Caco-2 (cell line): Measurements from ENCODE around the gene SLC5A10. TPM values are rescaled to one million over a fixed set of nuclear protein-coding genes. Genes with fewer than 3 reads are reported as not detected.

Experiments used
- BruUV-seq: library from RNA; stranded (reverse); fragments of 400-500 nt; replicated peaks from 2 replicates; lab custom pipeline; 2021; lab: Mats Ljungman, UMichigan
- CTCF ChIA-PET: fragments of 300-600 bp; sonication (Branson Sonifier 250); formaldehyde crosslinking; loops from one replicate; lab custom pipeline; 2022; ENCODE audit warnings: antibody characterized with exemption; lab: Charles Lee
- POLR2A ChIA-PET: fragments of 300-600 bp; sonication (Branson Sonifier 250); formaldehyde crosslinking; loops from one replicate; lab custom pipeline; 2022; ENCODE audit warnings: antibody characterized with exemption; lab: Charles Lee
- DNase-seq, 2 experiments: peaks; one replicate each; pipeline versions ENCODE4 v3.0.0 to v3.0.0-alpha.2; 2020 to 2022
- H3K27me3 ChIP-seq: replicated peaks from 2 replicates; pipeline ENCODE4 v1.6.0; 2011; ENCODE audit warnings: low read length; ENCODE audit not compliant: control insufficient read depth, insufficient read depth
- H3K36me3 ChIP-seq: 2 replicates; pipeline ENCODE4 v1.5.1; 2011; ENCODE audit warnings: low read length; ENCODE audit not compliant: control insufficient read depth, insufficient read depth
- H3K4me1 ChIP-seq: fragments of 250-450 bp; sonication (Bioruptor Pico); 2 replicates; pipeline ENCODE4 v1.5.1; 2020; ENCODE audit warnings: mild to moderate bottlenecking
- H3K4me3 ChIP-seq: 2 replicates; pipeline ENCODE4 v1.5.1; 2011; ENCODE audit warnings: low read depth, mild to moderate bottlenecking, control low read depth, low read length
- H3K9me3 ChIP-seq: fragments of 250-450 bp; sonication (Bioruptor Pico); 2 replicates; pipeline ENCODE4 v1.5.1; 2020; ENCODE audit warnings: mild to moderate bottlenecking, moderate library complexity
- H3K27ac Mint-ChIP-seq: one replicate; pipeline ENCODE4 v1.8.0; 2022; ENCODE audit warnings: mixed read lengths; ENCODE audit not compliant: unreplicated experiment
- H3K27me3 Mint-ChIP-seq: one replicate; pipeline ENCODE4 v1.8.0; 2022; ENCODE audit warnings: mixed read lengths; ENCODE audit not compliant: insufficient read depth, unreplicated experiment
- H3K36me3 Mint-ChIP-seq: one replicate; pipeline ENCODE4 v1.8.0; 2022; ENCODE audit warnings: mild to moderate bottlenecking, mixed read lengths; ENCODE audit not compliant: insufficient read depth, unreplicated experiment
- H3K4me1 Mint-ChIP-seq: one replicate; pipeline ENCODE4 v1.8.0; 2022; ENCODE audit warnings: low read depth, mixed read lengths; ENCODE audit not compliant: unreplicated experiment
- H3K4me3 Mint-ChIP-seq: one replicate; pipeline ENCODE4 v1.8.0; 2022; ENCODE audit warnings: mild to moderate bottlenecking, moderate library complexity, mixed read lengths; ENCODE audit not compliant: unreplicated experiment
- H3K9me3 Mint-ChIP-seq: one replicate; pipeline ENCODE4 v1.8.0; 2022; ENCODE audit warnings: mixed read lengths; ENCODE audit not compliant: unreplicated experiment
- intact Hi-C: fragments of 100-400 bp; cut with micrococcal nuclease; formaldehyde crosslinking; loops from one replicate; pipeline ENCODE4 v1.10.0; 2022; ENCODE audit not compliant: unreplicated experiment
- total RNA-seq: library from RNA; stranded (reverse); gene quantifications from 2 replicates; pipeline ENCODE4 v1.2.3, GENCODE V29; 2022
- TF ChIP-seq, protein P1 (sequence below), 2 experiments: fragments of 200-600 bp in 1 of 2; IDR thresholded peaks; 1 replicate in 1 of 2; 2 replicates in 1 of 2; pipeline versions ENCODE4 v1.5.1 to v1.8.0; 2011 to 2022; ENCODE audit warnings: antibody characterized with exemption in 1 of 2, control low read depth in 1 of 2, inconsistent platforms in 1 of 2, low read depth in 1 of 2, low read length in 1 of 2, mild to moderate bottlenecking in 1 of 2, moderate library complexity in 1 of 2; ENCODE audit not compliant: insufficient read depth in 1 of 2, severe bottlenecking in 1 of 2, unreplicated experiment in 1 of 2

SLC5A10 gene
- total RNA-seq, 1 experiment from 2014 or later: 0.27 TPM

DNA sequence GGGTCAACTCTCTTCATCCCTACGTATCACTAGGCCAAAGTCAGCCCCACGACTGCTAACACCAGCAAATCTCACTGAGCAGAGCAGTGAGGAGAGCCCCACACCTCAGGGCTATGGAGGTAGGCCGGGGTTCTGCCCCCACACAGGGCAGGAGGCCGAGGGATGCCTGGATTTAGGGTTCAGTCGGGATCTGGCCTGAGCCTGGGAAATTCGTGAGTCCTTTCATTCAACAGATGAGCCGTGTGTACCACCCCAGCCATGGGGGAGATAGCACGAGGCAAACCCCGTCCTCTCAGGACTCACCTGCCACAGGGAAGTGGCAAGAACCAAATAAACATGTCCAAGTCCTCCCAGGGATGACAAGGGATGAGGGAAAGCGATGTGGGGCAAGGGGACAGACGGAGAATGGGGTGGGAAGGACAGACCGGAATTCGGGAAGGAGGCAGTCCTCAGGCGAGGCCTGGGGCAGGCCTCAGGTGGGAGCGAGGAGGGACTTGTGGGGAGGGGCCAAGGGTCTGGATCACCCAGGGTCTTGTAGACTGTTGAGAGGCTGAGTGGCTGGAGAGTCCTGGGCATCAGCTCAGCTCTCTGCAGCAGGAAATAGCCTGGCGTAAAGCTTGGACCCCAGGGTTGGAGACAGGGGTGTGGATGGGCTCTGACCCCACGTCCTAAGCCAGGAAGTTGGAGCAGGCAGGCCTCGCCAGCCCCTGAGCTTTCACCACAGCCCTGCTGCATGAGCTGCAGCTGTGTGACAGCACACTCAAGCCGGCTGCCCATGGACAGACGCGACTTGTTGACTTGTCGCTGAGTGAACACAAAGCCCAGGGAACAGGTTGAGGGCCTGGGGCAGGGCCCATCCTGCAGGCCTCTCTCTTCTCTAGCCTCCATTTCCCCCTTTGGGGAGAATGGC is 60.5 kb downstream of the SLC5A10 start:
- H3K9me3 Mint-ChIP-seq: no peaks in the 10 kb centered on the region
- Histone ChIP-seq H3K4me3 (no peak overlapping the region), H3K27me3 (no peaks in the 10 kb centered on the region), H3K36me3 (no peaks in the 10 kb centered on the region), H3K4me1 (no peaks in the 10 kb centered on the region), H3K9me3 (no peaks in the 10 kb centered on the region)
- POLR2A ChIA-PET: no interaction called here
- CTCF ChIA-PET: no interaction called here
- DNase-seq: no peak
- H3K4me1 Mint-ChIP-seq: no peaks in the 10 kb centered on the region
- no peak overlapping the region for H3K27ac Mint-ChIP-seq
- BruUV-seq: no TSS peak
- intact Hi-C loops: no loop called here
- no peaks in the 10 kb centered on the region for H3K27me3 Mint-ChIP-seq
- H3K36me3 Mint-ChIP-seq: no peaks in the 10 kb centered on the region
- TF ChIP-seq, protein P1, sequence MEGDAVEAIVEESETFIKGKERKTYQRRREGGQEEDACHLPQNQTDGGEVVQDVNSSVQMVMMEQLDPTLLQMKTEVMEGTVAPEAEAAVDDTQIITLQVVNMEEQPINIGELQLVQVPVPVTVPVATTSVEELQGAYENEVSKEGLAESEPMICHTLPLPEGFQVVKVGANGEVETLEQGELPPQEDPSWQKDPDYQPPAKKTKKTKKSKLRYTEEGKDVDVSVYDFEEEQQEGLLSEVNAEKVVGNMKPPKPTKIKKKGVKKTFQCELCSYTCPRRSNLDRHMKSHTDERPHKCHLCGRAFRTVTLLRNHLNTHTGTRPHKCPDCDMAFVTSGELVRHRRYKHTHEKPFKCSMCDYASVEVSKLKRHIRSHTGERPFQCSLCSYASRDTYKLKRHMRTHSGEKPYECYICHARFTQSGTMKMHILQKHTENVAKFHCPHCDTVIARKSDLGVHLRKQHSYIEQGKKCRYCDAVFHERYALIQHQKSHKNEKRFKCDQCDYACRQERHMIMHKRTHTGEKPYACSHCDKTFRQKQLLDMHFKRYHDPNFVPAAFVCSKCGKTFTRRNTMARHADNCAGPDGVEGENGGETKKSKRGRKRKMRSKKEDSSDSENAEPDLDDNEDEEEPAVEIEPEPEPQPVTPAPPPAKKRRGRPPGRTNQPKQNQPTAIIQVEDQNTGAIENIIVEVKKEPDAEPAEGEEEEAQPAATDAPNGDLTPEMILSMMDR (IDR thresholded peaks at IDR 0.05; ENCODE audit: insufficient read depth in 1 of 2, low read depth in 1 of 2, low read length in 1 of 2, severe bottlenecking in 1 of 2, unreplicated experiment in 1 of 2): no peak
- H3K4me3 Mint-ChIP-seq: no peak overlapping the region

DNA sequence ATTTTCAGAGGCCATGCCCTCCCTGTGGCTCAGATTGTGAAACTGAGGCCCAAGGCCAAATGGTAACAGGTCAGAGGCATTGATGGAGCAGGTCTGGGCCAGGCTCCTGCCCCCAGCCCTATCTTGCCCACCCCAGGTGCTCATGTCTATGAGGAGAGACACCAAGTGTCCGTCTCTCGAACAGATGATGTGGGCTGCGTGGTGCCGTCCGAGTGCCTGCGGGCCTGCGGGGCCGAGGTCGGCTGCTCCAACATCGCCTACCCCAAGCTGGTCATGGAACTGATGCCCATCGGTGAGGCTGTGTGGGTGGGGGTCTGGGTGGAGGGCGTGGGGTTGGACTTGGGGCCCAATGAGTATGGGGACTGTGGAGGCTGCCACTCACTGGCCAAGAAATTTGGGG is 61.3 kb downstream of the SLC5A10 start:
- DNase-seq: no peak
- Histone ChIP-seq H3K36me3 (no peaks in the 10 kb centered on the region), H3K9me3 (no peaks in the 10 kb centered on the region), H3K4me1 (no peaks in the 10 kb centered on the region), H3K27me3 (no peaks in the 10 kb centered on the region), H3K4me3 (no peak overlapping the region)
- no peaks in the 10 kb centered on the region for H3K9me3 Mint-ChIP-seq
- H3K4me3 Mint-ChIP-seq: no peak overlapping the region
- no TSS peak for BruUV-seq
- ChIA-PET POLR2A (no interaction called here), CTCF (no interaction called here)
- TF ChIP-seq, protein P1 (IDR thresholded peaks at IDR 0.05; ENCODE audit: insufficient read depth in 1 of 2, low read depth in 1 of 2, low read length in 1 of 2, severe bottlenecking in 1 of 2, unreplicated experiment in 1 of 2): no peak
- intact Hi-C loops: no loop called here
- no peaks in the 10 kb centered on the region for H3K27me3 Mint-ChIP-seq
- no peak overlapping the region for H3K27ac Mint-ChIP-seq
- no peaks in the 10 kb centered on the region for H3K4me1 Mint-ChIP-seq
- H3K36me3 Mint-ChIP-seq: no peaks in the 10 kb centered on the region

DNA sequence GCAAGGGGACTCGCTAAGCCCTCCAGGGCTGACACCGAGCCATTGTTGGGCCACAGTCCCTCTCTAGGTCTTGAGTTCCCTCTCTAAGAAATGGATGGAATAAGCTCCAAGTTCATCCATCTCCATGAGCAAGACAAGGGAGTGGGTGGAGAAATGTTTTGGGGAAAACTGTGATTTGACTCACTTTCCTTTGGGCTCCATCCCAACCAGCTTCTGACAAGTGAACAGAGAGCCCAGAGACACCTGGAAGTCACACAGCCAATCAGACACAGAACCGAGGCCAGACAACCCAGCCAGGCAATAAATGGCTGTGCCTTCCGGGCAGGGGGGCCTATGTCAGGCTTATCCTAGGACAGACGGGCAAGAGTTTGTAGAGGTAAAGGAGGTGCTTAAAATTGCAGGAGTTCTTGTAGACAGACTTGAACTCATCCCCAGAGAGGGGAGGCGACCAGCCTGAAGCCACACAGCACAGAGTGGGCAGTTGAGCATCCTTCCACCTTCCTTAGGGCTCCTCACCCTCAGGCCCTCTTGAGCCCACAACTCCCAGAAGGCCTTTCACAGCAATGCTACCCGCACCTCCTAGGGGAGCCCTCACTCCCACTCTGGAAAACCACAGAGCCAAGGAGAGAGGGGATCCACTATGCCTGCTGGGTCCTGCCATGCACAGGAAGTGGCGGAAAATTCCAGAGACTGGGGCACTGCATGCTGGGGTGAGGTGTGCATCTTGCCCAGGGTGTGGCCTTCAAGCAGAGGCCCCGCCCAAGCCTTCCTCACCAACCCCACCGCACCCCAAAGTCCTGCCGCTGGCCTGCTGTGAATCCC is 62.1 kb downstream of the SLC5A10 start:
- no TSS peak for BruUV-seq
- DNase-seq: no peak
- Histone ChIP-seq H3K4me3 (no peak overlapping the region), H3K4me1 (no peaks in the 10 kb centered on the region), H3K36me3 (no peaks in the 10 kb centered on the region), H3K9me3 (no peaks in the 10 kb centered on the region), H3K27me3 (no peaks in the 10 kb centered on the region)
- no peaks in the 10 kb centered on the region for H3K27me3 Mint-ChIP-seq
- no peak overlapping the region for H3K4me3 Mint-ChIP-seq
- no peaks in the 10 kb centered on the region for H3K9me3 Mint-ChIP-seq
- H3K36me3 Mint-ChIP-seq: no peaks in the 10 kb centered on the region
- CTCF ChIA-PET: no interaction called here
- no peaks in the 10 kb centered on the region for H3K4me1 Mint-ChIP-seq
- POLR2A ChIA-PET: no interaction called here
- TF ChIP-seq, protein P1 (IDR thresholded peaks at IDR 0.05; ENCODE audit: insufficient read depth in 1 of 2, low read depth in 1 of 2, low read length in 1 of 2, severe bottlenecking in 1 of 2, unreplicated experiment in 1 of 2): no peak
- no peak overlapping the region for H3K27ac Mint-ChIP-seq
- intact Hi-C loops: no loop called here
